NCI-H510A treated with DMSO at 0.1 percent for 48 hours (cell line): ENCODE measurements around the gene C11orf24.
A peak's percentile ranks its signal among the peaks of the same experiment; 100 is the strongest.

ENCODE experiments used
- DNase-seq: peaks from one replicate; lab custom pipeline; 2025; lab: John Stamatoyannopoulos, UW

C11orf24 gene

DNA sequence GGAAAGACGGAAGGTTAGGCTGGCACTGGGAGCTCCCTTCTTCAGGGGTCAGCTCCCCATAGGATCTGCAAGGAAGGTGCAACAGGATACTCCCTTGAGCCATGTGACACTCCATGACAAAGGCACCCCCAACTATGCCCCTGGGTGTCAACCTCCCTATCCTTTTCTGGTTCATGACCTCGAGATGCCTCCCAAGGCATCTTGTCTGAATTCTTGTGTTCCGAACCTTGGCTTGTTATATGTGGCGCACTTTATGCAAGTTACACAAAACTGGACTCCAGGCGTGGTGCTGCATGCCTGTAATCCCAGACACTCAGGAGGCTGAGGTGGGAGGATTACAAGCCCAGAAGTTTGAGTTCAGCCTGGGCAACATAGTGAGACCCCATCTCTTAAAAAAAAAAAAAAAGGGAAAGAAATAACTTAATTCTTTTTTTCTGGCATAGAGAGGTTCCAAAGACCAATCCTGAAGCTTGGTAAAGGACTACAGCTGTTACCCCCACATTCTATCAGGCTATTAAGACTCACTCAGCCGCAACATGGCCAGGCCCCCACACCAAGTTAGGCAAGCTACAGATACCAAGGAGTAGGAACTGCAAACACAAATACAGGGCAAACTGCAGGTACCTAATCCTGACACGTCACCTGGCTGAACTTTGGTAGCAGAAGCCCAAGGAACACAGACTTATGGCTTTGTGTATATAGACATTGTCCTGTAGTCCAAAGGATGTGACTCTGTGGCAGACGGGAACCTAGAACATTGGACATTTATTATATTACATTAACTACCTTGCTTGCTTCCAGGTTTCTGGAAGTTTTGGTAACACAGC, 1.4 kb downstream of the C11orf24 start:
- DNase-seq: no peak

- DNase-seq: no peak
Observed at GRCh38 chr11:68269414-68270081, 2.2 kb downstream of the C11orf24 start.

DNA sequence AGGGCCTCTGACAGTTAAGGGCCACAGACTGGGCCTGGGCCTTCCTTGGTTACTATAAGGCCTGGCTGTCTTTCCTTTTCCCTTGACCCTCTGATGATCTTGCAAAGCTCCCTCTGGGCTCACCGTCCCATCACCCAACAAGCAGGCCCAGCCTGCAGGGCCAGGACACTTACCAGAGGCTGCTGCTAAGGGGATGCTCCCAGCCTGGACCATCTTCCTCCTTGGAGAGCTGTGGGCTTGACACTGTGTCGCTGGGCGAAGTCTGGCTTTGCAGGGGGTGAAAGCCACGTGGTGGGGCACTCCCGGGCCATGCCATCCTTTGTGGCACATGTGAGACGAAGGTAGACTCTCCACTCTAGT, 3.9 kb downstream of the C11orf24 start:
- DNase-seq: no peak

DNA sequence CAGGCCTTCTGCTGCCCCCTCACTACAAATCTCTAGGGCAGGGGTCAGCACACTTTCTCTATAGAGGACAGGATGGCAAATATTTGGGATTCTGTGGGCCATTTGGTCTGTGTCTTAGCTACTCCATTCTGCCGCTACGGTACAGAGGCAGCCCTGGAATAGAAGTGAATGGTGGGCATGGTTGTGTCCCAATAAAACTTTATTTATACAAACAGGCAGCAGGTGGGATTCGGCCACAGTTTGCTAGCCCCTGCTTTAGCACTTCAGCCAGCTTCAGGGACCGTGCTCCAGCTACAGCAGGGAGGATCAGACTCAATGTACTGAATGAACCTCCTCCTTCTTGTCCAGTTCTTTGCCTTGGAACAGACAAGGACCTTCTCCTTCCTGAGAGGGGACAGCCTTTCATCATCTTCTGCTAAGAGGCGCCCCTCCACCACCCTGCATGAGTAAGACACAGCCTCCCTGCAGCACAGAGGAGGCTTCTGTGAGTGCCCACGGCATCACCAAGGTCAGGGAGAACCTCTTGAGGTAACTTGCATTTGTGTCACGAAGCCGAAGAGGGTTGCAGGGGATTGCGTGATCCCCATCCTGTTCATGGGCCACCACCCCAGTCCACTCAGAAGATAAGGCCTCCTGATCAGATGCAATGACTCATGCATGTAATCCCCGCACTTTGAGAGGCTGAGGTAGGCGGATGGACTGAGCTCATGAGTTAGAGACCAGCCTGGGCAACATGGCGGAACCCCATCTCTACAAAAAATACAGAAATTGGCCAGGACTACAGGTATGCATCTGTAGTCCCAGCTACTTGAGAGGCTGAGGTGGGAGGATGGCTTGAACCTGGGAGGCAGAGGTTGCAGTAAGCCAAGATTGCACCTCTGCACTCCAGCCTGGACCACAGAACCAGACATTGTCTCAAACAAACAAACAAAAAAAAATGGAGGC, 4.6 kb downstream of the C11orf24 start:
- DNase-seq: no peak

DNA sequence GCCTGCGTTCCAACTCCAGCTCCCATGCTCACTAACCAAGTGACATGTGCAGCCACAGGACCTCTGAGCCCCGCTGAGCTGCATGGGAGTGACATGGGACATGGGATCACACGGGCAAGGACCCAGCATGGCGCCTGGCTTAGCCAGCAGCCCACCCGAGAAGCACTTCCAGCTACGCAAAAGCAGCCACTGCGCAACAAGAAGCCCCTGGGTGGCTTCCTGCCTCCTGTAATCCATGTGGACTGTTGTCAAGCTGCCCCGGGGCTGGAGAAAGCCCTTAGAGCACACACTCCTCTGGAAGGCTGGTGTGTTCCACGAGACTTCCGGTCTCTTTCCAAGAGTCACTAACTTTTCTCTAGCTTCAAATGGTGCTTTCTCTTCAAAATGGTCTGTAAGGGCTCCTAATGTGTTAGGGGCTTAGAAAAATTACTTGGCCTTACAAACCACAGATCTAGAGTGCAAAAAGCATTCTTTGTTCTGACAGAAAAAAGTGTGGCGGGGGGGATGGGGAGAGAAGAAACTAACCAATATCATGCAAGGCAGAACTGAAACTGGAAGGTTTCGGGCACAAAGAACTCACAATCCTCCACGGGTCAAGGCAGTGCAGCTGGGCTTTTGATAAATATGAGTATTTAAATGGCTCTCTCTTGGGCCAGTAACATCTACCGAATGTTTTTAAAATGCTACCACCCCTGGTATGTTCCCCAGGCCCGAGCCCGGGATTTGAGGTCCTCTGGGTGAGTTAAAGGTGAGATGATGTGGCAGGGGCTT, 5.5 kb downstream of the C11orf24 start:
- DNase-seq: no peak

DNA sequence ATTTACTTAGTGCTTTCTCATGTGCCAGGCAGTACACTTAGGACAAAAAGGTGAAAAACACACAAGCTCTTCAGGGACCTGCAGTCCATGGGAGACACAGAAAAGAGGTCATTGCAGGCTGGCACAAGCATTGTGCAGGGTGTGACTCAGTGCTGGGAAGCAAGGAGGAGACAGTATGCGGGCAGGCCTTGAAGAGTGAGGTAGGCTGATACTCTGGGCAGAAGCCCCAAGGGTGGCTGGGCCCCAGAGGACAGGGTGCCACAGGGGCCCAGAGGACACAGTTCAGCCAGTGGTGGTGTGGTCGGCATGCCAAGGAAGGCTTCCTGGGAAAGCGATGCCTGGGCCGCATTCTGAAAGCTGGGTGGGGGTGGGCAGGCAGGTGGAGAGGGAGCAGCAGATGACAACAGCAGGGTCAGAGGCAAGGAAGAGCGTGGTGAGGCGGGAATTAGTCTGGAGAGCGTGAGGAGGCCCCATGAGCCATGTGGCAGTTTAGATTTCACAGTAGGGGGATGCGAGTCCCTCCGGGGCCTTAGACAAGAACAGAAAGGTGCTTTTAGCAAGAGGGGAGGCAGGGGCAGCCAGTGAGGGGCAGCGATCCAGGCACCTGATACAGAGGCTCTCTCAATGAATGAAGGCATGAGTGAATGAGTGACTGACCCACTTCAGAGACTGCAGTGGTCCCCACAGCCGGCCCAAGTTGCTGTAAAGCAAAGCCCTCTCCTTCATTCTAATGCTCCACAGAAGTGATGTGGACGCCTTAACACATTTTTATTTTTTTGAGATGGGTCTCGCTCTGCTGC, 6.8 kb downstream of the C11orf24 start:
- DNase-seq: no peak

GRCh38 chr11:68264244-68264643, 7.5 kb downstream of the C11orf24 start:
- no peak for DNase-seq

DNA sequence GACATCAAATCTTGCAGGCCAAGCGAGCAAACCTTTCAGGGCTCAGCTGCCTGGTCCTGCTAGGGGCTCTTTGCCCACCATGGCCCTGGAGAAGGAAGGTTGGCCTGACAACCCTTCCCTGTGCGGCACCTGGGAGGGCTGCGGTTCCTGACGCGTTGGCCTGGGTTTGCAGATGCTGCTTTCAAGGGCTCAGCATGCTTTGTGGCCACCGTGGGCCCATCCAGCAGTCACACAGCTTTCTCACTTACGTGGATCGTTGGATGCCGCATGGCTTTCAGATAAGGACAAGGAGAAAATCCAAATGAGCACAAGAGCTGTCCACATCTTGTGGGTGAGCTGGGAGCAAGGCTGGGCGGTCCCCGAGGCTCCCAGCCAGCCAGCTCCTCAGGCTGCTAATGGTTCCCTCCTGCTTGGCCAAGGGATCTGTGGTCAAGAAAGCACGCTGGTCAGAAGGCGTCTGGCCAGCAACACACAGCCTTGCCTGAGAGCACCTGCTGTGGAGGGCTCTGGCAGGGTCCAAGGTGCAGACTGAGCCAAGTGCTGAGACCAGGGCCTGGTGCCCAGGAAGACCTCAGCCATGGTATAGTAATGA, 8.2 kb downstream of the C11orf24 start:
- DNase-seq: no peak

- DNase-seq: no peak
Observed at GRCh38 chr11:68262544-68262827, 9.3 kb downstream of the C11orf24 start.

GRCh38 chr11:68261749-68262543, 9.8 kb downstream of the C11orf24 start:
- DNase-seq: no peak

DNA sequence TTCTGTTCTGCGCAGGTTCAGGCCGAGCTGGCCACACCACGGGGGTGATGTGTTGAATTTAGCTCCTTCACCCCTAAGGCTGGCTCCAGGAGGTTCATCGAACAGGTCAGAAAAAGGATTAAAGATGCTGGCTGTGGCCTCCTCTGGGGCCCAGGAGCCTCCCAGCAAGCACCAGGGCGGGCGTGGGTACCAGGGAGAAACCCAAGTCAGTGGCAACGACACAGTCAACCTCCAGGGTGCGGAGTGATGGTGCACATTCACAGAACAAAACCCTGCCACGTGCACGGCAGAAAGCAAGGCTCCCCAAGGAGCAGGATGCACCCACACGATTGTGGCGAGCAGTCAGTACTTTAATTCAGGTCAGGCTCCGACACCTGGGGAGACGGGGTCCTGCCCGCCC, 10.8 kb downstream of the C11orf24 start:
- no peak for DNase-seq

DNA sequence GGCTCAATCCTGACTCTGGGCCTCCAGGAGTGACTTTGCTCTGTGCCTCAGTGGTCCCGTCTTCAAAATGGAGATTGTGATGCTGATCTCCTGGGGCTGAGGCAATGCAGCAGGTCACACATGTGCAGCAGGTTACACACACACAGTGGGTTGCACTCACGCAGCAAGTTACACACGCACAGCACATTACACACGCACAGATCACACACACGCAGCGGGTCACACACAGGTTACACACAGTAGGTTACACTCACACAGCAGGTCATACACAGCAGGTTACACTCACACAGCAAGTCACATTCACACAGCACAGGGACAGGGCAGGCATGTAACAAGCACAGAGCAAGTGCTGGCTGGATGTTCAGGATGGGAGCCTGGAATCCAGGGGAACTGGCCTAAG, 11.3 kb downstream of the C11orf24 start:
- no peak for DNase-seq

GRCh38 chr11:68259122-68259959, 12.4 kb downstream of the C11orf24 start:
- DNase-seq: no peak

- DNase-seq: no peak
Observed at GRCh38 chr11:68258363-68258765, 13.4 kb downstream of the C11orf24 start.

DNA sequence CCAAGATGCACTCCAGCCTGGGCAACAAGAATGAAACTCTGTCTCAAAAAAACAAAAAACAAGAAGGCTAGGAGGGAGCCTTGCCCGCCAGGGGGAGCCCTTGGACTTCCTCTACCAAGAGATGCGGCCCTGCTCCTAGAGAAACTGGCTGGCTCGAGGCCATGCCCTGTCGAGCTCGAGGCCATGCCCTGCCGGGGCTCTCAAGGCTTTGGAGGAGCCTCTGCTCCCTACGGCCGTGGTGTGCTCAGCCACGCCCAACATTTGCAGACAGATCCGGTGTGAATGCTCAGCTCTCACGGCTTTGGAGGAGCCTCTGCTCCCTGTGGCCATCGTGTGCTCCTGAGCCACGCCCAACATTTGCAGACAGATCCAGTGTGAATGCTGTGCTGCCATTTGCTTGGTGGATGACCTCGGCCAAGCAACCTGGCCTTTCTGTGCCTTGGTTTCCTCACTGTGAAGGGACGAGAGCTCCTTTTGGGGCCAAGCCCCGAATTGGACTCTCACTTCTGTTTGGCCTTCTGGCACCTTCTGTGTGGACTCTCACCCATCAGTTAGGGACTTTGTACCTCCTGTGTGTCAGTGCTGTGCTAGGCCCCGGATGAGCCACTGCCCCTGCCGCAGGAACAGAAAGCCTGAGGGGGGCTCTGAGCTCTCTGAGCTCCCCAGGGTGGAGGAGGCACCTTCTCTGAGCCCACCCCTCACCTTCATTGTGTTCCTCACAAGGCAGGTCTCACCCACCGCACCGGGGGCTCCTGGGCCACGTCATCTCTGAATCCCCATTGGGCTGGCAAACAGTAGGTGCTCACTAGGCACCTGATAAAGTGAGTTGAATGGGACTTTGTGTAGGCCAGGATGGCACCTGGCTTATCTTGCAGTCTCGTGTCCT, 14.1 kb downstream of the C11orf24 start:
- peak; percentile 96 for DNase-seq

DNA sequence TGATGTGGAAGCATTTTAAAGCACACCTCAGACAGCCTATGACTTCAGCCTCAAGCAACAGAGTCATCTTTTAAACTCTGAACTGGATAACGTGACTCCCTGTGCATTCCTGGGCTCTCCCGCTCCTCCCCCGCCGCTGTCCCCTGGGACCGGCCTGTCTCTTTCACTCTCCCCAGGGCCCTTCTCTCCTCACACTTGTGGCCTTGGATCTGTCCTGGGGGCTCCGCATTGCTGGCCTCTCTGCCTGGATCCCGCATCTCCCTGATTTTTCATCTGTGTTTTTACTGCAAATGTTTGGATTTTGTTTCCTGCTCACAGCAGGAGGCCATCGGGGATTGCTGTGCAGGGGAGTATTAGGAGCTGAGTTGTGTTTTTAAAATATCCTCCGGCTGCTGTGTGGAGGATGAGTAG, 15.4 kb downstream of the C11orf24 start:
- no peak for DNase-seq

DNA sequence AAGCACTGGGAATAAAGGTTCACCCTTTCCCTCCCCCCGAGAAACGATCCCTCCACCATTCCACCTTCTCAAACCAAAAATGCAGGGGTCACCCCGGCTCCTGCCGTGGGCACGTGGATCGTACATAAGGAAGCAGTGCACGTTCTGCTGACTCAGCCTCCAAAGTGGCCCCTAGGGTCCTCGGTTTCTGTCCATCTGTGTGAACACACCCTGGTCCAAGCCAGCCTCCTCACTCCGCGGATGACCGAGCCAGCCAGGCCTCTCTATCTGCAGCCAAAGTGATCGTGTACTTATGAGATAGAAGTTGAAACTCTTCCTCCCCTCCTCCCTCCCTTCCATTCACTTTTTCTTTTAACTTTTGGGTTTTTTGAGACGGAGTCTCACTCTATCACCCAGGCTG, 16.2 kb downstream of the C11orf24 start:
- no peak for DNase-seq

- DNase-seq: no peak
Observed at GRCh38 chr11:68254421-68254820, 17.4 kb downstream of the C11orf24 start.
